Mucosa of descending colon (tissue), 3 donors: ENCODE data around the gene C5orf34. TPM values are rescaled to one million over a fixed set of nuclear protein-coding genes. Genes with fewer than 3 reads are reported as not detected.
"Not testable (repeated sequence)": the region's sequence is repeated elsewhere in the genome, so short reads cannot be mapped to it uniquely, and the experiment has no call there.

Experiments
- ATAC-seq: fragments of 200-7000 bp; cut with Tn5 transposase; one replicate; pipeline ENCODE4 v1.9.1; 2020; ENCODE audit warnings: mild to moderate bottlenecking, moderate library complexity
- DNase-seq, 3 donors: peaks; one replicate each; pipeline ENCODE4 v3.0.0-alpha.2; 2020
- H3K36me3 ChIP-seq: fragments of 200-600 bp; one replicate; pipeline ENCODE4 v1.8.0; 2021; ENCODE audit warnings: low read depth, mild to moderate bottlenecking
- H3K4me1 ChIP-seq: fragments of 200-600 bp; one replicate; pipeline ENCODE4 v1.8.0; 2021; ENCODE audit warnings: low read depth, mild to moderate bottlenecking
- H3K4me3 ChIP-seq: fragments of 200-600 bp; one replicate; pipeline ENCODE4 v1.8.0; 2021; ENCODE audit warnings: mild to moderate bottlenecking
- H3K9me3 ChIP-seq: fragments of 200-600 bp; one replicate; pipeline ENCODE4 v1.8.0; 2021; ENCODE audit warnings: mild to moderate bottlenecking
- intact Hi-C, 2 donors: fragments of 100-400 bp; cut with DNase I in 1 of 2; cut with micrococcal nuclease in 1 of 2; formaldehyde crosslinking; loops; one replicate each; pipeline versions ENCODE4 v1.11.0 to v1.11.1; 2022; cut with DNase I, micrococcal nuclease
- total RNA-seq, 3 donors: library from RNA; stranded (reverse); fragmentation: NEBNext Ultra II Directional in 2 of 3; extraction: Animal tissue kit (Norgen Biotek cat#: 25700) in 2 of 3; gene quantifications; one replicate each; pipeline versions ENCODE4 v1.2.1 to v1.2.4, GENCODE V29; 2021 to 2023
- TF ChIP-seq, protein P1 (sequence below): fragments of 200-600 bp; IDR thresholded peaks from one replicate; pipeline ENCODE4 v1.8.0; 2022; ENCODE audit warnings: antibody characterized with exemption, mild to moderate bottlenecking
- donor health status: DM: no; HTN: no; CAD: no; lungs with moderate emphysema.
- donor health status: DM: no; HTN: no; CAD: no.
- donor health status: DM: no; HTN: yes; CAD: no.

C5orf34 gene
- total RNA-seq, 3 donors from 2014 or later, result 1.3 to 2.9 (median 1.7) TPM

DNA sequence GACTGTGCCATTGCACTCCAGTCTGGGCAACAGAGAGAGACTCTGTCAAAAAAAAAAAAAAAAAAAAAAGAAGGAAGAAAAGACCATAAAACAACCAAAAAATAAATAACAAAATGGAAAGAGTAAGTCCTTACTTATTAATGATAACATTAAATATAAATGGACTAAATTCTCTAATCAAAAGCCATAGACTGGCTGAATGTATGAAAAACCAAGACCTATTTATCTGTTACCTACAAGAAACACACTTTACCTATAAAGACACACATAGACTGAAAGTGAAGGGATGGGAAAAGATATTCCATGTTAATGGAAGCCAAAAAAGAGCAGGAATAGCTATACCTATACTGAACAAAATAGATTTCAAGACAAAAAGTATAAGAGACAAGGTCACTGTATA is 47.8 kb downstream of the C5orf34 start:
- no peaks in the 10 kb centered on the region for H3K4me1 ChIP-seq
- TF ChIP-seq, protein P1, sequence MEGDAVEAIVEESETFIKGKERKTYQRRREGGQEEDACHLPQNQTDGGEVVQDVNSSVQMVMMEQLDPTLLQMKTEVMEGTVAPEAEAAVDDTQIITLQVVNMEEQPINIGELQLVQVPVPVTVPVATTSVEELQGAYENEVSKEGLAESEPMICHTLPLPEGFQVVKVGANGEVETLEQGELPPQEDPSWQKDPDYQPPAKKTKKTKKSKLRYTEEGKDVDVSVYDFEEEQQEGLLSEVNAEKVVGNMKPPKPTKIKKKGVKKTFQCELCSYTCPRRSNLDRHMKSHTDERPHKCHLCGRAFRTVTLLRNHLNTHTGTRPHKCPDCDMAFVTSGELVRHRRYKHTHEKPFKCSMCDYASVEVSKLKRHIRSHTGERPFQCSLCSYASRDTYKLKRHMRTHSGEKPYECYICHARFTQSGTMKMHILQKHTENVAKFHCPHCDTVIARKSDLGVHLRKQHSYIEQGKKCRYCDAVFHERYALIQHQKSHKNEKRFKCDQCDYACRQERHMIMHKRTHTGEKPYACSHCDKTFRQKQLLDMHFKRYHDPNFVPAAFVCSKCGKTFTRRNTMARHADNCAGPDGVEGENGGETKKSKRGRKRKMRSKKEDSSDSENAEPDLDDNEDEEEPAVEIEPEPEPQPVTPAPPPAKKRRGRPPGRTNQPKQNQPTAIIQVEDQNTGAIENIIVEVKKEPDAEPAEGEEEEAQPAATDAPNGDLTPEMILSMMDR, result no peak
- no peaks in the 10 kb centered on the region for H3K36me3 ChIP-seq
- ATAC-seq (no peak), DNase-seq (no peak)
- no peak overlapping the region for H3K4me3 ChIP-seq
- H3K9me3 ChIP-seq, result peaks cover 6% of the 10 kb centered on the region
- intact Hi-C loops, result no loop called here

GRCh38 chr5:43465455-43465854 is 49.5 kb downstream of the C5orf34 start:
- ATAC-seq, H3K36me3 ChIP-seq, H3K4me3 ChIP-seq, H3K4me1 ChIP-seq, DNase-seq, intact Hi-C loops, H3K9me3 ChIP-seq: not testable (repeated sequence)

DNA sequence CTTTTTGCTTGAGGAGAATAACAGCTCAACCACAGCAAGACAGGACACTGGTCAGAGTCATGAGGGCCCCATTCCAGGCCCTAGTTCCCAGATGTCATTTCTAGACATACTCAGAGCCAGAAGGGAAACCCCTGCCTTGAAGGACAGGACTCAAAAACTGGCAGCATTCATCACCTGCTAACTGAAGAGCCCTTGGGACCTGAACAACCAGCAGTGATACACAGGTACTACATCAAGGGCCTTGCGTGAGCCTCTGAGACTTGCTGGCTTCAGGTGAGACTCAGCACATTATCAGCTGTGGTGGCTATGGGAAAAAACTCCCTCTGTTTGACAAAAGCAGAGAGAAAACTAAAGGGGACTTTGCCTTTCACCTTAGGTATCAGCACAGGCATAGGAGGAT is 53.9 kb downstream of the C5orf34 start:
- DNase-seq (no peak), ATAC-seq (no peak)
- Histone ChIP-seq H3K36me3 (no peaks in the 10 kb centered on the region), H3K9me3 (peaks cover 2% of the 10 kb centered on the region), H3K4me3 (no peak overlapping the region), H3K4me1 (no peaks in the 10 kb centered on the region)
- intact Hi-C loops, result no loop called here
- TF ChIP-seq, protein P1, result no peak

GRCh38 chr5:43456556-43456955 is 58.4 kb downstream of the C5orf34 start:
- intact Hi-C loops, result no loop called here
- ATAC-seq (no peak), DNase-seq (no peak)
- no peaks in the 10 kb centered on the region for H3K9me3 ChIP-seq
- TF ChIP-seq, protein P1, result no peak
- no peaks in the 10 kb centered on the region for H3K4me1 ChIP-seq
- no peaks in the 10 kb centered on the region for H3K36me3 ChIP-seq
- H3K4me3 ChIP-seq, result no peak overlapping the region

DNA sequence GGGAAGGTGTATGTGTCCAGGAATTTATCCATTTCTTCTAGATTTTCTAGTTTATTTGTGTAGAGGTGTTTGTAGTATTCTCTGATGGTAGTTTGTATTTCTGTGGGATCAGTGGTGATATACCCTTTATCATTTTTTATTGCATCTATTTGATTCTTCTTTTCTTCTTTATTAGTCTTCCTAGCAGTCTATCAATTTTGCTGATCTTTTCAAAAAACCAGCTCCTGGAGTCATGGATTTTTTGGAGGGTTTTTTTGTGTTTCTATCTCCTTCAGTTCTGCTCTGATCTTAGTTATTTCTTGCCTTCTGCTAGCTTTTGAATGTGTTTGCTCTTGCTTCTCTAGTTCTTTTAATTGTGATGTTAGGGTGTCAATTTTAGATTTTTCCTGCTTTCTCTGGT is 73.4 kb downstream of the C5orf34 start:
- DNase-seq, intact Hi-C loops, H3K4me1 ChIP-seq, H3K4me3 ChIP-seq, ATAC-seq, H3K36me3 ChIP-seq: not testable (repeated sequence)
- peaks cover 24% of the 10 kb centered on the region for H3K9me3 ChIP-seq

DNA sequence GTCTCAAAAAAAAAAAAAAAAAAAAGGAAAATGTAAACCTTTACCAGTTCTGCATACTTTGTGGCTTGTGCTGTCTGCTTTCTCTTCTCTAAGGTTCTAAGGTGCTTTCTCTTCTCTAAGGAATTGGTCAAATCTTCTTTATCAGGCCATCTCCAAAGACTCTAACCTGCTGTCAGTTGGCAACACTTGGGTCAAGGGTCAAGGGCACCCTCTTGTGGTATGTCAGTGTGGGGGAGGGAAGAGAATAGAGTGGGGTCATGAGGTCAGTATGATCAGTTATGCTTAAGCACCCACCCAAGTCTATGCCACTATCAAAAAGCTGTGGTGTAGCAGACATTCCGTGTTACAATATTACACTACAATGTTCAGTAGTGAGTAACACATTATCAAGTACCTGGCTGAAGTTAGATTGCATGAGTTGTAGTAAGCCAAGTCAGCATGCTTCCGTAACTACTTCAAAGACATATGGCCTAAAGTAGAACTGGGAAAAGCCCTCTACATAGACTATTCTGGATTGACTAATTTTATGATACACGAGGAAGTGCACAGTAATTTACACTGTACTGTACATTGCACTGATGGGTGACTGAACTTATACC is 77.8 kb downstream of the C5orf34 start:
- intact Hi-C loops, result no loop called here
- Histone ChIP-seq H3K36me3 (no peaks in the 10 kb centered on the region), H3K9me3 (peaks cover 17% of the 10 kb centered on the region), H3K4me3 (no peak overlapping the region), H3K4me1 (peaks cover 7% of the 10 kb centered on the region)
- TF ChIP-seq, protein P1, result no peak
- peak; percentile 48 for ATAC-seq
- DNase-seq, result no peak

Other genes with a start within 250 kb of the C5orf34 start
- 100 to 1,000 TPM in 2 of 3 donors, 10 to 100 TPM in 1; 69.6 to 176 (median 151) TPM for gene HMGCS1, start 201.7 kb downstream of the C5orf34 start, total RNA-seq
- gene CCL28, start 102.8 kb downstream of the C5orf34 start, total RNA-seq, result 100 to 1,000 TPM in 1 of 3 donors, 10 to 100 TPM in 2; 44.1 to 108 (median 91.1) TPM
- gene TMEM267, start 31.3 kb downstream of the C5orf34 start, total RNA-seq, result 10 to 100 TPM in 2 of 3 donors, 1 to 10 TPM in 1; 8.2 to 10.7 (median 10.6) TPM
- gene PAIP1, start 41.9 kb upstream of the C5orf34 start, total RNA-seq, result 10 to 100 TPM; 54.0 to 83.5 (median 57.8) TPM
- gene NNT, start 88.0 kb upstream of the C5orf34 start, total RNA-seq, result 100 to 1,000 TPM; 111 to 121 (median 119) TPM